ENCODE results near the gene CA14.
A peak's percentile ranks its signal among the peaks of the same experiment; 100 is the strongest.
"Not testable (repeated sequence)": the region's sequence is repeated elsewhere in the genome, so short reads cannot be mapped to it uniquely, and the experiment has no call there.

The CA14 gene

DNA sequence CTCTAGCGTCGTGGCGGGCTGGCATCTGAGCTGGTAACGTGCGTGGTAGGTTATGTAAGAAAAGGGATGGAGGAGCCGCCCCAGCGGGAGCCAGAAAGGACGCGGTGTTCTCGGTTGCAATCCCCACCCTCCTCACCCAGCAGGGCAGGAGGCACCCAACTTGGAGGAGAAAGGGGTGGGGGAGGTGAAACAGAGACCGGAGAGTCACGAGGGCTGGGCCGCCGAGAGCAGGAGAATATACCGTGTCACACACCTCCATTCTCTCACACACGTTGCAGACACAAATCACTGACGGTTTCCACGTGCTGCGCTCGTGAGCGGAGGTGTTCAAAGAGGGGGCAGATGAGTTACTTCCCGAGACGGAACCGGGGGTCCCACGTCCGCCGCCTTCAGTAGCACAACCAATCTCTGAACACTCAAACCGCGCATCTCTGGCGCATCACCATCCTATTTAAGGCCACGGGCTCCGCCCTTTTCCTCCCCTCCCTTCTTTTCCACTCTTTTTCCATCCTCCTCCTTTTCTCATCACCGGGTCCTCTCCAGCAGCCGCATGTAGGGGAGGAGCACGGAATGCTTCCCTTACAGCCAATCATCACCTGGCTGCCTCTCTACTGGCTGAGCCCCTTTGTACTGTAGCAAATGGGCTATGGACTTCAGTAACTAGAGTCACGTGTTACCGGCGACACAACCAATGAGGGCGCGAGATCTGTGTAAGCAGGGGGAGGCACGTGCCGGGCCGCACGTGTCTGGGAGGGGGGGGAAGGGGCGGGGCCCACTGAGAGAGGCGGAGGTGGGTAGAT is 24.4 kb downstream of the CA14 start, which contains the start of gene CIART:
Gene CIART (plus strand): TSS at position 797 of the 800 bp plus-strand sequence. CDS start 714 bp downstream, outside the sequence.
- peak; percentile 98 for DNase-seq

DNA sequence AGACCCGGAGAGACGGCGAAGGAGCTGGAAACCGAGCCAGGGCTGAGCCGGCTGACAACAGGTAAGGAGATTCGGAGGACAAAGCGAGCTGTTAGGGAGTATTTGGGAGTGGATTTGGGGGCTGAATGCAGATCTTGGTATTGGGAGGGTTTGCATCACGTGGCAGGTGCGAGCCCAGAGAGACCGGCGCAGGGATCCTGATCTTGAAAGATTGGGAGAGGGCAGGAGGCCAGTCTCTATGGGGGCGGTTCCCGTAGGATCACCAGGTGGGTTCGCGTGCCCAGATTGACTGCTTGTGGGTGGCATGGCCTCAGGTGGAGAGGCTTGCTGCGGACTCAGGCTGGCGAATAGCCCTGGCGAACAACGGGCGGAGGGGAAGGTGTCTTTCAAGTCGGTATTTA is 25.0 kb downstream of the CA14 start:
- peak; percentile 90 for DNase-seq

DNA sequence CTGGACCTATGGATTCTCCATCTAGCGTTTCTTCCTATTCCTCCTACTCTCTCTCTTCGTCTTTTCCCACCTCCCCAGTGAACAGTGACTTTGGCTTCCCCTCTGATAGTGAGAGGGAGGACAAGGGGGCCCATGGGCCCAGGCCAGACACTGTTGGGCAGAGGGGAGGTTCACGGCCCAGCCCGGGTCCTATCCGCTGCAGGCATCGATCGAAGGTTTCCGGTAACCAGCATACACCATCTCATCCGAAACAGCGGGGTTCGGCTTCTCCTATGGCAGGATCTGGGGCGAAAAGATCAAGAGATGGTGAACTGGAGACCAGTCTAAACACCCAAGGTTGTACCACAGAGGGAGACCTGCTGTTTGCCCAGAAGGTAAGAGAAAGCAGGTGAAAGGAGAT is 25.7 kb downstream of the CA14 start:
- DNase-seq = no peak

DNA sequence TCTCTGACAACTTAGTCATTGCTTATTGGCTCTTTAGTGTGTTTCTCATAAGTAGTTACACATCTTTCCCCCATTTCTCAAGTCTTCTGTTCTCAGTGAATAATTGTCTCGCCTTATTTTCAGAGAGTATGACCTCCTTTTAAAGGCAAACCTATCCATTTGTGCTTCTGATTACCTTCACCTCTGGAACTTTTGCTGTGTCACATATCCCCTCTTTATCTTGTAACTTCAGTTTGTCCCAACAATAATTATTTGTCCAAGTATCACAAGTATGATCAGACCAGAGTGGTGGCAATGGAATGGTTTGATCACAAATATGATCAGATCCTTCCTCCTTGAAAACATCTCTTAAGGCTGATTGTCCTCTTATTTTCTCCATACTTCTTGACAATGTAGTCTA is 30.8 kb downstream of the CA14 start:
- DNase-seq = no peak

DNA sequence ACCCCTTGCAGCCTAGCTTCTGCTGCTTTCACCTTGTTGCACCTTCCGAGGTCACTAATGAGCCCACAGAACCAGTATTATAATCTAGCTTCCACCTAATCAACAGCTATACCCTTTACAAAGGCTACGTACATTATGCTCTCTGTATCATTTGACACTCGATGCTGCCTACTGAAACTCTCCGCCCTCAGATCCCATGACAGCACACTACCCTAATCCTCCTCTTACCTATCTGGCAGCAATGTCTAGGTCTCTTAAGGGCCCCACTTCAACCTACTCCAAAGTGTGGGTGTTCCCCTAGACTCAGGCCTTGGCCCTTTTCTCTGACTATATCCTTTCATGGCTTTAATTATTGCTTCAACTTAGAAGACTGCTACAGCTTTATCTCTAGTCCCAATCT is 31.2 kb downstream of the CA14 start:
- DNase-seq = no peak

DNA sequence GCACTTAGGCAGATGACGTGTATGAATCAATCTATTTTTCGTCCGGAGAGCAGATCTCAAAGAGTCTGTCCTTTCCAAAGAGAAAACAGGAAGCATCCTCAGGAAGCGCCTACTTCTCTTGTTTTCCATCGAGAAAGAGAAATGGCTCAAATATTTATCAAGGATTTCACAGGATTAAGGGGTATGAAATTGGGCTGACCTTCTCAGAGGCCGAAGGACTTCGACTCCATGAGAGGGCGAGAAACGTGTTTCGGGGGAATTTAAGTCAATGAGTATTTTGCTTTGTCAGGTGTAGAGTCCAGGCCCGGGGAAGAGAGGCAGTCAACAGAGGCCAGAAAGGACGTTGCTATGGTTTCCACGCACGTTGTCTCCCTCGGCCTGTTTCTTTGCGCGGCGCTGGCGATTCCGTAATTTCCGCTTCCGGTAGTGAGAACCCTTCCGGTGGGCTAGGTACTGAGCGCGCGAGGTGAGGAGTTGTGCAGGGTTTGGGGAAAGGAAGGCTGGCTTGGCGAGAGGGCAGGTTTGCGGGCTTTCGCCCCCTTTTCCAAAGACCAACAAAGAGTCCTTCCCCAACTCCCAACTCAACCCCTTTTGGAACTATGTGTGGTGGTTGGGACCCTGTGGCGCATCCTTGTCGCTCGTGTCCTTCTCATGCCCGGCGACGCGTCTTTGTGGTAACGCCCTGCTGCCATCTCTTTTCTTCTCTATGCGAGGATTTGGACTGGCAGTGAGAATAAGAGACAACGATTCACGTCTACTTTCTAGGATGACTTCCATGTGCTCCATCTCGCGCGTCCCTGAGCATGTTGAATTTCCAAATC is 36.1 kb downstream of the CA14 start, which contains the start of gene MRPS21:
Gene MRPS21 (plus strand): TSS at position 429 of the 821 bp plus-strand sequence. CDS start 506 bp downstream, outside the sequence.
- peak; percentile 94 for DNase-seq

DNA sequence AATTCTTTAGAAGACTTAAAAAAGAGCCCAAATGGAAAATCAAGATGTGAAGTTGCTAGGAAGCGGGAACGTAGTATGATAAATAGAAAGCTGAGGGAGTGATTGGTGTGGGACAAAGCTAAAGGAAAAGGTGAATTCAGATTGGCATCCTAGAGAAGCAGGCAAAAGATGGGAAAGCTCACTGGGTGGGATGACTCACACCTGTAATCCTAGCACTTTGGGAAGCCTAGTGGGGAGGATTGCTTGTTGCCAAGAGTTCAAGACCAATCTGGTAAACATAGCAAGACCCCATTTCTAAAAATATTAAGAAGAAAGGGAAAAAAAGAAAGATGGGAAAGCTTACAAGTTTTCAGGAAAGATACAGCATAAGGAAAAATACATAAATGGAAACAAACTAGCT is 37.9 kb downstream of the CA14 start:
- no peak for DNase-seq

DNA sequence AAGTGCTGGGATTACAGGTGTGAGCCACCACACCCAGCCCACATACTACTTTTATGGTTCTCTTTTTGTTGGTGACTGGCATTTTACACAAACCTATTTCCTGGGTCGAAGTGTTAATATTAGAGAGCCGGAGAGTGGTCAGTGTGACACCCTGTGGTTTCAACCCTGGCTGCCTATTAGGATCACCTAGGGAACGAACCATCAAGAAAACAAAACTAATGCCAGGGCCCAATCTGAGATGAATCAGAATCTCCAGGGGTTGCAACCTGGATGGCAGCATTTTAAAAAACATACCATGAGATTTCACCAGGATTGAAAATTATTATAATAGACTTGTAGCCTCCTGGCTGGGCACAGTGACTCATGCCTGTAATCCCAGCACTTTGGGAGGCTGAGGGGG is 42.1 kb downstream of the CA14 start:
- DNase-seq = no peak

DNA sequence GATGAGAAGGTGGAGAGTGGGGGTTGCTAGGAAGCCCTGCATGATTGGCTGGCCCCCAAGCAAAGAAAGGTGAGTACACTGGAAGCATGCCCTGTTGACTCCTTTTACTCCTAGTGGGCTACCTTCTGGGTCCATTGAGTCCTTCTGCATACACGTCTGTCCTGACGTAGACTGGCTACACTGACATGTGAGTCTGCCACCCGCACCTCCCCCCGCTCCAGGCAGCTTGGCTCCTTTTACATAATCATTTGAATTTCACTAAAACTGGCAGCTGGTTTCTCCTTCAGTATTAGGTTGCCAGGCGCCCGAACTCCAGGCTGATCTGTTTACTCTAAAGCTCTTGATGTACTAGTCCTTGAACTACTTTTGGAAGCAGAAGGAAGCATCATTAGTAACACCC is 44.8 kb downstream of the CA14 start:
- no peak for DNase-seq

DNA sequence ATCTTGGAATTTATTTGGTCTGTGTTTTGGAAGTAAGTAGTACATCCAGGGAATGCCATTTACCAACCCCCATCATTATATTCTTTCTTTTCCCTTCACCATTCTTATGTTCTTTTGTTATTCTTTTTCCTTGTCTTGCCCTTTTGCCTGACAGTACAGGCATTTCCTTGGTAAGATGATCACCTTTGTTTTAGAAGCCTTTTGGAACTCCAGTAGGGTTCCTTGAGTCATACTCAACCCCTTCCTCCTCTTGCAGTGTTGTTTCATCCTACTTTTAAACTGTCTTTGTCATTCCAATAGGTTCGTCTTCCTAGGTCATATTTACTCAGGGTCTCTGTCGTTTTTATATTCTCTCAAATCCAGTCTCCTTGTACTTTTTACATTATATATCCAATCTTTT is 45.3 kb downstream of the CA14 start:
- no peak for DNase-seq

DNA sequence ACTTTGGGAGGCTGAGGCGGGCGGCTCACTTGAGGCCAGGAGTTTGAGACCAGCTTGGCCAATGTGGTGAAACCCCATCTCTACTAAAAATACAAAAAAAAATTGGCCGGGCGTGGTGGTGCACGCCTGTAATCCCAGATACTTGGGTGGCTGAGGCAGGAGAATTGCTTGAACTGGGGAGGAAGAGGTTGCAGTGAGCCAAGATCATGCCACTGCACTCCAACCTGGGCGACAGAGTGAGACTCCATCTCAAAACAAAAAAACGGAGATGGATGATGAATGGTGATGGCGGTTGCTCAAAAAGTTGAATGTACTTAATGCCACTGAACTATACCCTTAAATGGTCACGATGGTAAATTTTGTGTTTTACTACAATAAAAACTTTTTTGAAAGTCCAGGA is 51.0 kb downstream of the CA14 start:
- not testable (repeated sequence) for DNase-seq

DNA sequence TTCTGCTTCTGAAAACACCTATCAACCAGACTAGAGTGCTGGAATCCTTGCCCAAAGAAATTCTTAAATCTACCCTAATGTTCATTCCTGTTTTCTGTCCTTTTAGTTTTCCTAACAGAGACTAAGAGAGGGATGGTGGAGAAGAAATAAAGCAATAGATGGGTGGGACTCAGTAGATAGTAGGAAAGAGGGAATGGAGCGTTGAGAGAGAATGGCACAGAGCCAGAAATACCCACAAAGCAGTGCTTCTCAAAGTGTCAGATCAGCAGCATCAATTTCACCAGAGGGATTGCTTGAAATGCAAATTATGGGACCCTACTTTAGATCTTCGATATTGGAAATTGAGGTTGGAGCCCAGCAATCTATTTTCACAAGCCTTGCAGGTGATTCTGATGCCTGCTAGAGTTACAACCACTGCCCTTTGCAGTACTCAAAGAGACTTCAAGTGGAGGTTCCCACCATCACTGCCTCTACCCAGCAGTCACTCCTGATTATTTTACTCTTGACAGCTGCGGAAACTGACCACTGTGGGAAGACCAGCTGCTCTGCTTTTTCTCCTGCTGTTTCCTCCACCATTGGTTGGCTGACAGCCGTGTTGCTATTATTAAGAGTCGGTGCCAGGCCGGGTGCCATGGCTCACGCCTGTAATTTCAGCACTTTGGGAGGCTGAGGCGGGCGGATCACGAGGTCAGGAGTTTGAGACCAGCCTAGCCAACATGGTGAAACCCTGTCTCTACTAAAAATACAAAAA is 52.4 kb downstream of the CA14 start:
- DNase-seq = peak; percentile 49

DNA sequence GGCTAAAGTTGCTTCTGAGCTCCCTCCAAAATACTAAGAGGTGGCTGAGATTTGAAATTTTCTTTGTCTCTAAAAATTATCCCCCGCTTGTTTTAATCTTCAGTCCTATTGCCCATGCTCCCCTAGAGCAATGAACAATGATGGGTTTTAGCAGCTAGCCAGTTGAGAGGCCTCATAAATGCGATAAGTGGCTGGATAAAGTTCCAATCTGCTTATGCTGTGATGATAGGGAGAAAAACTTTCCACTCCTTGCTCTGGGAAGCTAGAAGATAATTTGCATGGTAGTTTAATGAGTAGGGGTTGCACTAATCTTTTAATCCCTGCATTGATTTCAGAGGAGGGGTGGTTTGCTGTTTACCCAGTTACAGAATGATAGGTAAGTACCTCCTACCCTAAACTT is 54.2 kb downstream of the CA14 start:
- no peak for DNase-seq
